ENCODE data around the gene FZD2.

DNA sequence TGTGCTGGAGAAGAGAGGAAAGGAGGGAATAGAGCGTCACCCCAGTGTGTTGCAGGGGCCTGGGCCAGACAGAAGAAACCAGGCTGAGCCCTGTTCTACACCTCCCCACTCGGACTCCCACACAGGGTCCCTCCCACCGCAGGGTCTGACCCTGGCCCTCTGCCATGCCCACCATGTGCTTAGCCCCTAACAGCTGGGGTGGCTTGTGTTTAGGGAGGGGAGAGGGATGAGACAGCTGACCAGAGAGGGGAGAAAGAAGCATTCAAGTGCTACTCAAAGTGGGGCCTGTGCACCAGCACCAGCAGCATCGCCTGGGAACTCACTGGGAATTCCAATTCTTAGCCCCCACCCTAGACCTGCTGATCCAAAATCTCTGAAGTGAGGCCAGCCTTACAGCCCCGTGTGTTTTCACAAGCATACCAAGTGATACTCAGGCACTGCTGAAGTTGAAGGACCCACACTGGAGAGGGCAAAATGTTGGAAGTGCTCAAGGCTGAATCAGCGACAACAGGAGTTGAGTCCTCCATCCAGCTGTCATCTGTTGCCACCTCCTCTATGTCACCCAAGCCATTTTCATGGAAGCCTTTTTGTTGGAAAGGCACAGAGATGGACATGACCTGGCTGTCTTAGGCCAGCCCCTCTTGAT lies 47.0 kb downstream of the FZD2 start:
- TF ChIP-seq GATA2 (IDR thresholded peaks at IDR 0.05; ENCODE audit: low read depth, low read length), result no peak
- TF ChIP-seq GATA3 (IDR thresholded peaks at IDR 0.05; ENCODE audit: low read depth, low read length), result no peak

Data from SH-SY5Y (cell line).